ENCODE results near the gene TCF15. TPM values are rescaled to one million over a fixed set of nuclear protein-coding genes. Genes with fewer than 3 reads are reported as not detected.
A peak's percentile ranks its signal among the peaks of the same experiment; 100 is the strongest.

The TCF15 gene
- total and polyA plus RNA-seq, 2 of the 8 experiments (the other 6 are each of a cell fraction or from before 2014, with no cell fraction given), result 3.7 to 6.9 TPM

- no peak overlapping the region for H2BK20ac ChIP-seq (ENCODE audit: low read length)
- H3K23ac ChIP-seq (ENCODE audit: insufficient read length), result no peak overlapping the region
- H3K4ac ChIP-seq (replicated peaks; ENCODE audit: insufficient read length, low read depth, low read length), result no peak overlapping the region
- H3K23me2 ChIP-seq (ENCODE audit: low read depth, low read length), result peaks cover 4% of the 10 kb centered on the region; the same call in 1 of the 2 replicates
- no peaks in the 10 kb centered on the region for H3K79me2 ChIP-seq (ENCODE audit: control insufficient read depth in 1 of 2, insufficient read depth in 2 of 2, low read length in 2 of 2)
- no peak overlapping the region for H2AK5ac ChIP-seq (ENCODE audit: low read depth, low read length)
- H3K4me1 ChIP-seq (replicated peaks in 1 of 4; ENCODE audit: control insufficient read depth in 3 of 4, insufficient read depth in 4 of 4, low read length in 3 of 4), result 0 out of 7 replicates have a peak, but pooled peaks cover 0 to 4% (median 0%) of the 10 kb centered on the region in 4 experiments
- H3K27ac ChIP-seq (ENCODE audit: low read depth, low read length), result no peak overlapping the region
- H3K14ac ChIP-seq (ENCODE audit: insufficient read length), result no peak overlapping the region
- H2BK12ac ChIP-seq (ENCODE audit: low read depth, low read length), result 0 out of 2 replicates have a peak overlapping the region, but pooled peaks have one; percentile 10
- H2AFZ ChIP-seq (ENCODE audit: low read length), result no peak overlapping the region
- H3K18ac ChIP-seq (ENCODE audit: extremely low read depth, low read length), result peak overlapping the region; percentile 81
- H2BK120ac ChIP-seq (replicated peaks; ENCODE audit: low read depth, low read length), result no peak overlapping the region
- DNase-seq (ENCODE audit: low read depth in 1 of 2, low spot score in 2 of 2) (no peak), FAIRE-seq (peak; percentile 78)
- H4K91ac ChIP-seq (replicated peaks; ENCODE audit: insufficient read length, low read length), result no peak overlapping the region
- H4K8ac ChIP-seq (ENCODE audit: extremely low read depth, insufficient read depth, low read length), result no peak overlapping the region
- H4K5ac ChIP-seq (ENCODE audit: insufficient read length, low read depth, low read length), result peak overlapping the region; percentile 6
- no peak overlapping the region for H3K56ac ChIP-seq (replicated peaks; ENCODE audit: insufficient read length, low read depth, low read length)
- no peak overlapping the region; a peak in 1 of 4 replicates for H3K4me2 ChIP-seq (ENCODE audit: insufficient read depth in 1 of 2, low read depth in 2 of 2, low read length in 2 of 2)
- POLR2A ChIA-PET (ENCODE audit: partially characterized antibody), result interaction anchor here (0.6 to 1.5 kb wide), 8 partner anchors 9 to 184 kb away, joined by 3 to 6 read pairs (median 4); partner anchors contain the start of gene CSNK2A1
- H2BK5ac ChIP-seq (ENCODE audit: low read depth, low read length), result peak overlapping the region; percentile 45; the same call in 1 of the 2 replicates
- WGBS, 2 experiments (ENCODE audit: extremely low coverage in 1 of 2, insufficient coverage in 1 of 2, insufficient read length in 1 of 2, insufficient replicate concordance in 2 of 2, low coverage in 1 of 2, low lambda C conversion rate in 2 of 2, missing lambda C conversion rate in 1 of 2), result 79% methylated on average over 8 of the region's 8 CpGs; no CpG with 5 or more reads in 1 of the 2 experiments
- H3K4me3 ChIP-seq (ENCODE audit: extremely low read depth in 1 of 4, insufficient read depth in 2 of 4, low read depth in 3 of 4, low read length in 4 of 4), result no peak overlapping the region
- no peak overlapping the region for H2BK15ac ChIP-seq (ENCODE audit: low read length)
- no peaks in the 10 kb centered on the region for H3K36me3 ChIP-seq (ENCODE audit: control insufficient read depth in 2 of 4, insufficient read depth in 4 of 4, low read length in 3 of 4)
- no peaks in the 10 kb centered on the region for H3K9me3 ChIP-seq (ENCODE audit: insufficient read depth in 2 of 2, low read depth in 1 of 2, low read length in 1 of 2)
- no peaks in the 10 kb centered on the region for H3K27me3 ChIP-seq (replicated peaks in 1 of 4; ENCODE audit: control insufficient read depth in 3 of 4, extremely low read depth in 1 of 4, insufficient read depth in 3 of 4, low read length in 3 of 4)
- no peak overlapping the region; a peak in 1 of 7 replicates for H3K9ac ChIP-seq (replicated peaks in 1 of 4; ENCODE audit: extremely low read depth in 1 of 4, low read depth in 3 of 4, low read length in 3 of 4)
- H4K20me1 ChIP-seq (replicated peaks in 1 of 2; ENCODE audit: control insufficient read depth in 1 of 2, insufficient read depth in 2 of 2, low read length in 2 of 2), result no peaks in the 10 kb centered on the region
- no peaks in the 10 kb centered on the region for H3K79me1 ChIP-seq (ENCODE audit: low read depth, low read length)
- CTCF ChIA-PET (ENCODE audit: partially characterized antibody), result interaction anchor here (1.4 to 2.2 kb wide), 6 partner anchors 8 to 83 kb away, joined by 4 to 9 read pairs (median 6); no protein-coding TSS in a partner anchor
- TF ChIP-seq BRCA1 (IDR thresholded peaks at IDR 0.05; ENCODE audit: low read depth, low read length) (no peak), MAFK (IDR thresholded peaks at IDR 0.05; ENCODE audit: low read depth, low read length) (0 out of 2 replicates have a peak, but pooled peaks have one; percentile 26), SP1 (IDR thresholded peaks at IDR 0.05; ENCODE audit: low read depth, low read length) (no peak), POU5F1 (IDR thresholded peaks at IDR 0.05; ENCODE audit: low read depth, low read length) (no peak), SP2 (IDR thresholded peaks at IDR 0.05; ENCODE audit: low read length) (no peak), BACH1 (IDR thresholded peaks at IDR 0.05; ENCODE audit: low read length) (no peak), CEBPB (IDR thresholded peaks at IDR 0.05; ENCODE audit: low read depth, low read length) (peak; percentile 10; the same call in 1 of the 2 replicates), USF2 (IDR thresholded peaks at IDR 0.05; ENCODE audit: low read length) (peak; percentile 81), SAP30 (IDR thresholded peaks at IDR 0.05; ENCODE audit: insufficient read depth, insufficient replicate concordance, low read length) (no peak)
- TF ChIP-seq, protein P1, sequence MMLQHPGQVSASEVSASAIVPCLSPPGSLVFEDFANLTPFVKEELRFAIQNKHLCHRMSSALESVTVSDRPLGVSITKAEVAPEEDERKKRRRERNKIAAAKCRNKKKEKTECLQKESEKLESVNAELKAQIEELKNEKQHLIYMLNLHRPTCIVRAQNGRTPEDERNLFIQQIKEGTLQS (IDR thresholded peaks at IDR 0.05; ENCODE audit: insufficient read depth, low read depth, low read length), result peak; percentile 60; the same call in 1 of the 2 replicates
Measured at GRCh38 chr20:584161-584970, 25.7 kb downstream of the TCF15 start.

Measured in H1 (cell line).